Cardiac fibroblast (primary cell): ENCODE data around the gene ADM.

Experiments used
- DNase-seq, 2 donors: peaks; one replicate each; pipeline versions ENCODE4 v3.0.0 to v3.0.0-alpha.2; 2010; ENCODE audit warnings: low read depth in 2 of 2
- H3K4me3 ChIP-seq, 2 donors: replicated peaks in 1 of 2; 1 replicate in 1 of 2; 2 replicates in 1 of 2; pipeline ENCODE4 v1.5.1; 2011; ENCODE audit warnings: low read depth in 2 of 2, low read length in 2 of 2, mild to moderate bottlenecking in 2 of 2, moderate library complexity in 1 of 2
- CTCF ChIP-seq: IDR thresholded peaks from one replicate; pipeline ENCODE4 v1.5.1; 2011; ENCODE audit warnings: low read depth, mild to moderate bottlenecking, low read length, inconsistent platforms

ADM gene

GRCh38 chr11:10350334-10350733, 45.5 kb downstream of the ADM start:
- no peak for TF ChIP-seq CTCF
- H3K4me3 ChIP-seq: no peak overlapping the region
- peak; percentile 60 to 82 for DNase-seq

GRCh38 chr11:10351435-10351764, 46.5 kb downstream of the ADM start:
- DNase-seq: no peak
- no peak for TF ChIP-seq CTCF
- no peak overlapping the region for H3K4me3 ChIP-seq

GRCh38 chr11:10351765-10352641, 47.1 kb downstream of the ADM start:
- DNase-seq: peak; percentile 85 to 97
- TF ChIP-seq CTCF: no peak
- no peak overlapping the region for H3K4me3 ChIP-seq

- no peak overlapping the region for H3K4me3 ChIP-seq
- DNase-seq: no peak
Observed at GRCh38 chr11:10352921-10353550, 48.2 kb downstream of the ADM start.

GRCh38 chr11:10354389-10354788, 49.5 kb downstream of the ADM start:
- no peak for DNase-seq
- TF ChIP-seq CTCF: no peak
- no peak overlapping the region for H3K4me3 ChIP-seq

More at GRCh38 chr11:10352921-10353550, 48.2 kb downstream of the ADM start:
- no peak for TF ChIP-seq CTCF

GRCh38 chr11:10355257-10355661, 50.4 kb downstream of the ADM start:
- H3K4me3 ChIP-seq: no peak overlapping the region
- no peak for TF ChIP-seq CTCF
- peak; percentile 63 to 92 for DNase-seq

GRCh38 chr11:10356161-10356560, 51.3 kb downstream of the ADM start:
- TF ChIP-seq CTCF: no peak
- no peak for DNase-seq
- no peak overlapping the region for H3K4me3 ChIP-seq
